HG02973 (cell line): ENCODE data around the gene CDC42BPA.
"Not testable (repeated sequence)": the region's sequence is repeated elsewhere in the genome, so short reads cannot be mapped to it uniquely, and the experiment has no call there.

Source experiments
- ATAC-seq: cut with Tn5 transposase; IDR thresholded peaks from one replicate; pipeline ENCODE4 v1.9.1; 2021; ENCODE audit warnings: moderate library complexity; ENCODE audit not compliant: unreplicated experiment

Gene CDC42BPA

DNA sequence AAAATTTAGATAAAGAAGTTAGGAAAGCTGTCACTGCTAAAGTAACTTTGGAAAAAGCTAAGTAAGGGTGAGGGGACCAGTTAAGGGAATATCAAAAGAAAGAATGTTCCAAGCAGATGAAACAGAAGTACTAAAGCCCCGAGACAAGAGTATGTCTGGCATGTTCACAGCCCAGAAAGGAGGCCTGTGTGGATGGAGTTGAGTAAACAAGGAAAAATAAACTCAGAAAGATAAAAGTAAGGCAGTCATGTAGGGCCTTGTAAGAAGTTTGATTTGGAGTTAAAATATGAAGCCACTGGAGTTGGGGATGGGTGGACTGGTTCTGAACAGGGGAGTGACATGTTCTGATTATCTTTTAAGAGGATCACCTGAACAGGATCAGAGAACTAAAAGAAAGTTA is 177.9 kb downstream of the CDC42BPA start:
- no peak for ATAC-seq

DNA sequence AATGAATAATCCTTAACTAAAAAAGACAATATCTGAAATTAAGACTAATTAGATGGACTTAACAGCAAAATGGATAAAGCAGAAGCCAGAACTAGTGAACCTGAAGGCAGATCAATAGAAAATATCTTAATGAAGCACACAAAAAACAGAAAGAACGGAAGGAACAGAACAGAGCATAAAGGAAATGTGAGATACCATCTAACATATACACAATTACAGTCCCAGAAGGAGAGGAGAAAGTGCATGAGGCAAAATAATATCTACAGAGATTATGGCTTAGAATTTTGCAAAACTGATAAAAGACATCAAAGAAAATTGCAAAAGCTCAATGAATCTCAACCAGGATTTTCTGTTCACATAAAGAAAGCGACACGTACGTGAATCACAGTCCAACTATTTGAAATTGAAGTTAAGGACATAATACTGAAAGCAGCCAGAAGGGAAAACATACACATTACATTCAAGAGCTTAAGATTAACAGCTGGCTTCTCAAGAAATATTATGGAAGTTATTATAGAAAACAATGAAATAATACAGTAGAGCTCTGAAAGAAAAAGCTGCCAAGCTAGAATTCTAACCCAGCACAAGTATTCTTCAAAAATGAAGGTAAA is 182.0 kb downstream of the CDC42BPA start:
- ATAC-seq = no peak

DNA sequence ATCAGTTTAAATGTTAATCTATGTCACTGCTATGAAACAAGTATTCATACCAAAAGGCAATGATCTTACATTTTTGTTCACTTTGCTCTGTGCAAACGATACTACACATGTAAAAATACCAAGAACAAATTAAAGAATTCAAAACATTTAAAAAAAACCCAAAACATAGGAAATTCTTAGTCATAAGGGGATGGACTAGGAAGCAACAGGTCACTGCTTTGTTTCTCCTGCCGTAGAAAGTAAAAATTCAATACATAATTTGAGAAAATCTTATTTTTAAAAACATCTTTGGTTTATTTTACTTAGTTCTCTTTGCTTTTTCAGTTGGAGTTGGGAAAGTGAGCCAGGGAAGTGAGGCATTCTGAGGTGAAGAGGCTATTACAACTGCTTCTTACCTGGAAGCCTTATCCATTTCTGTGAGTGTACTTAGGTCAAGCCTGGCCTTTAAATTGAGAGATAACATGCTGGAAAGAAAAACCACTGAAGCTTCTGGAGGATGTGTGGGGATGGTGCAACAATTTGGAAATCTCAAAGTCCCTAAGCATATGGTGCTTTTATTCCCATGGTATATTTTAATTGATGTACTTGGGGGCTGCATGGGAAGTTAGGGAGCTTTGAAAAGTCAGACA is 183.5 kb downstream of the CDC42BPA start:
- ATAC-seq = no peak

DNA sequence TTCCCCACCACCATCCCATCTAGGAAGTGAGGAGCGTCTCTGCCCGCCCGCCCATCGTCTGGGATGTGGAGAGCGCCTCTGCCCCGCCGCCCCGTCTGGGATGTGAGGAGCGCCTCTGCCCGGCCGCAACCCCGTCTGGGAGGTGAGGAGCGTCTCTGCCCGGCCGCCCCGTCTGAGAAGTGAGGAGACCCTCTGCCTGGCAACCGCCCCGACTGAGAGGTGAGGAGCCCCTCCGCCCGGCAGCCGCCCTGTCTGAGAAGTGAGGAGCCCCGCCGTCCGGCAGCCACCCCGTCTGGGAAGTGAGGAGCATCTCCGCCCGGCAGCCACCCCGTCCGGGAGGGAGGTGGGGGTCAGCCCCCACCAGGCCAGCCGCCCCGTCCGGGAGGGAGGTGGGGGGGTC is 185.6 kb downstream of the CDC42BPA start:
- ATAC-seq = not testable (repeated sequence)

- ATAC-seq = no peak
These were observed 187.1 kb downstream of the CDC42BPA start for GRCh38 chr1:227131193-227131592.

GRCh38 chr1:227127891-227128290 is 190.4 kb downstream of the CDC42BPA start:
- ATAC-seq = no peak

- ATAC-seq = no peak
These were observed 192.3 kb downstream of the CDC42BPA start for GRCh38 chr1:227125929-227126545.

GRCh38 chr1:227124473-227124872 is 193.8 kb downstream of the CDC42BPA start:
- no peak for ATAC-seq

DNA sequence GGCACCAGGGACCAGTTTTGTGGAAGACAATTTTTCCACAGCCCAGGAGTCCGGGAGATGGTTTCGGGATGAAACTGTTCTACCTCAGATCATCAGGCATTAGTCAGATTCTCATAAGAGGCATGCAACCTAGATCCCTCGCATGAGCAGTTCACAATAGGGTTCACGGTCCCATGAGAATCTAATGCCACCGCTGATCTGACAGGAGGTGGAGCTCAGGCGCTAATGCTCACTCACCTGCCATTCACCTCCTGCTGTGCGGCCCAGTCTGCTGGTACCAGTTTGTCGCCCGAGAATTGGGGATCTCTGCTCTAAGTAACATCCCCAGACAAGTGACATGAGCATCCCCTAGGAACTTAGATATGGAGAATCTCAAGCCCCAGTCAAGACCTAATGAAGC is 197.5 kb downstream of the CDC42BPA start:
- no peak for ATAC-seq

DNA sequence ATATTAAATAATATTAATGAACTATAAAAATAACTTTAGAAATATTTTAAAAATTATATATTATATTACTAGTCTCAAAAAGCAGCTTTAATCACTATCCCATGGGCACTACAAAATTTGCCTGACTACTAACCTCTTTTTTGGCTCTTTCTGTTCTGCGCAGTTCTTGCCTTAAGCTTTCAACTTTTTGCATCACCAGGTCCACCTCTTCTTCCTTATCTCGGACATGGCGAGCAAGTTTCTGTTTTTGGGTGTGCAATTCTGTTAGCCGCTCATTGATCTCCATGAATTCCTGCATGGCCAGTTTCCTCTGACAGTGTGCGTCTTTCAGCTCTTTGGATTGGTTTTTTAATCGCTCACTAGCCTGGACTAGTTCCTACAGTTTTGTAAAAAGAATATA is 205.8 kb downstream of the CDC42BPA start:
- ATAC-seq = no peak

DNA sequence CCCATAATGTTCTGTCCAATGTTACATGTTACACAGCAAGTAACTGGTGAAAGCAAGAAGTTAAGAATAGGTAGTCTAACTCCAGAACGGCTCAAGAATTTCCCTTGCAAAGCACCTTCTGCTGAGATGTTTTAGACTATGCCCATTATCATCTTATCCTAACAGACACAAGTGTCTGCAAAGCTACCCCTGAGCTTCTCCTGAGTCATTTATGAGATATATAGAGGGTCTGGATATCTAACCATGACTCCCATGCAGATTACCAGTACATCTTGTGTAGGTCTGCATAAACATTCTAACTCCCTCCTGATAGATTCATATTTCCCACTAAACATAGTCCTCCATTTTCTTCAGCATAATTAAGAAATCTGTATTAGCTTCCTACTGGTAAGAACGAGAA is 206.5 kb downstream of the CDC42BPA start:
- no peak for ATAC-seq

- ATAC-seq = not testable (repeated sequence)
These were observed 213.0 kb downstream of the CDC42BPA start for GRCh38 chr1:227105291-227105690.

GRCh38 chr1:227102056-227102455 is 216.2 kb downstream of the CDC42BPA start:
- ATAC-seq = no peak

DNA sequence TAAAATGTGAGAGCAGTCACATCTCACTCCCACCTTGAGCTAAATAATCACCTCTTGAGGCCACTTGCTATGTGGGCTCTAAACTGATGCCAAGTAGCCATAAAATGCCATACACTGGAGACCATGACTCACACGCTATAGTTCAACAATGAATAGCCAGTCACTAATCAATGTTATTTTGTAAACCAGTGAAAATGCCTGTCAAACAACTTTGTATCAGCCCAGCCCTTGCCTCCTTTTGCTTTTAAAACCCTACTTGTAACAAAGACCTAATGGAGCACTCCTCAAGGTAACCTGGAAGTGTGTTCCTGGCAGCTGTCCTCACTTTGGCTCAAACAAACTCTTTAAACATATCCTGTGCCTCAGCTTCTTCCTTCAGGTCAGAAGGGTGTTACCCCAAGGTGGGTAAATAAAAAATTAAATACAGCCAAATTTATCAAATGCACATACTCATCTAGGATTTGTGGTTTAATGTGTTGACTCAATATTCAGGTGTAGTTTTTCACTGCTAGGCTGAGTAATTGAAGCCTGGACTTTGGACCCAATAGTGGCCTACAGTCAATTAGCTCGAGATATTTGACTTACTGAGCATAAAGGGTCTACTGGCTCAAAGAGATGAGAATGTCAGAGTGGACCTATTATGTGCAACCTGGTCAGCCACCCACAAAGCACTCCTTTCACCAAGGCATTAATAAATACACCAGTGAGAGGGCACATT is 223.9 kb downstream of the CDC42BPA start:
- ATAC-seq = no peak

DNA sequence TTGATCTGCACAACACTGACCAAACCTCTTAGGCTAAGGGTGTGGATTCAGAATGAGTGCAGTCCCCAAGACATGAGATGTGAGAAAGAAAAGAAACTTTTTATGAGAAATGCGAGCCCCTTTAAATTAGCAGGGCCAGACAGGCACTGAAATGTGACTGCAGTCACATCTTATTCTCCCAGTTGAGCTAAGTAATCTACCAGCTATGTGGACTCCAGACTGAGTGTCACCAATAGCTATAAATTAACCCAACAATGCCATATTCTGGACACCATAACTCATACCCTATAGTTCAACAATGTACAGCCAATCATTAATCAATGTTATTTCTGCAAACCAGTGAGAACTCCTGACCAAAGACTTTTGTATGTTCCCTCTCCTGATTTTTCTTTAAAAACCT is 225.0 kb downstream of the CDC42BPA start:
- no peak for ATAC-seq

DNA sequence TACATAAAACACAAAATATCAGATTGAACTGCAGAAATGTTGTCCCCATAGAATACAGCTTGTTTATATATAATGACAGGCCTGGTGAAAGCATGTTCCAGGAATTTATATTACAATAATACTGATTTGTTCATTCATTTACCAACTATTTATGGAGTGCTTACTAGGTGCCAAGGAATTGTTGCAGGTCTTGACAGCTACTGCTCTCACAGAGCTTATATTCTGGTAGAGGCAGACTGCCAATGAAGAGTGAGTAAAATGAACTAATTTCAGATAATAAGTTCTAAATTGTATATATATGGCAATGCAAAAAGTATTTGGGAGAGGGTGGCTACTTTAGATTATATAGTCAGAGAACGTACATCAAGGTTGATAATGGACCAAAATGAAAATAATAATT is 226.2 kb downstream of the CDC42BPA start:
- no peak for ATAC-seq

DNA sequence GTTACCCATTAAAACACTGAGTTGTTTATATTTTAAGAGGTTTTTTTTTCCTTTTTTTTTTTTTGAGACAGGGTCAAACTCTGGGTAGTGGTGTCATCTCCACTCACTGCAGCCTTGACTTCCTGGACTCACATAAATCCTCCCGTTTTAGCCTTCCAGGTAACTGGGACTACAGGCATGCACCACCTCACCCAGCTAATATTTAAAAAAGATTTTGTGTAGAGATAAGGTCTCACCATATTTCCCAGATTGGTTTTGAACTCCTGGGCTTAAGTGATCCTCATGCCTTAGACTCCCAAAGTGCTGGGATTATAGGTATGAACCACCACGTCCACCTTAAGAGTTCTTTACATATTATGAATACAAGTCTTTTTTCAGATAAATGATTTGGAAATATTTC is 231.7 kb downstream of the CDC42BPA start:
- ATAC-seq = no peak

DNA sequence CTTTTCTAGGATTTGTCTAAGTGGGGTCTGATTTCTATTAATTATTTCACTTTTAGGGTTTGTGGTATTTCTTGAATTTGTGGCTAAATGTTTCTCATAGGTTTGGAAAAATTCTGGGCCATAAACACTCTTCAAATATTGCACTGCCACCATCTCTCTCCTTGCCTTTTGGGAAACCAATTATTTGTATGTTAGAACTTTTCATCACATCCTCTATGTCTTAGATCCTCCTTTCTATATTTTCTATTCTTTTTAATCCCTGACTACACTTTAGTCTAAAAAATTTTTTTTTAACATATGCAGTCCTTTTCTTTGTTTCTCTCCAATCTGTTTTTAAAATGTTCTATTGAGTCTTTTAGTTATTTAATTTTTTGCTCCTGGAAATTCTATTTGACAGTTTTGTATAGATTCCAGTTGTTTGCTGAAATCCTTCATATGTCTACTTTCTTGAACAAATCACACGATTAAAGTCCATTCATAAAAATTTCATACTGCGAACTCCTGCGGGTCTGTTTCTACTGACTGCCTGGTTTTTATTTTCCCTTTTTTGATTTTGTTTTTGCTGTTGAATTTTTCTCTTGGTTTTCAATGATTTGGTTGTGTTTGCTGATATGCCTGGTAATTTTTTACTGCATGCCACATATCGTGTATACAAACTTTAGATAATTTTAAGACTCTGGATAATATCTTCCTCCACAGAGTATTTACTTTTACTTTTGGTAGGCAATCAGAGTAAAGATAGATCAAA is 235.1 kb downstream of the CDC42BPA start:
- no peak for ATAC-seq

DNA sequence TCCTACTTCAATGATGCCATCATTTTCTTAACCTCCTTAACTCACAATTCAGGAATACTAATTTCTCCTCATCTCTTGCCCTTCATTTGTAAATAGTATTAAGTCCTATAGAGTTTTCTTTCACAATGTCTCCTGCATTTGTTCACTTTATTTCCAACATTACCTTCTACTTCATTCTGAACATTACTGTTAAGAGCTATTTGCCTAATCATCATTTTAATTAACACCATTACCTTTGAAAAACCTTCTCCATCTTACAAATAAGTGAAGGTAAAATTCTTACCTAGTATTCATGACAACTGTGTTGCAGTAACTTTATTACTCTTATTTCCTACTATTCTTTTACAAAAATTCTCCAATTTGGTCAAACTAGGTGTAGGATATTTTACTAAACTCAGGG is 240.5 kb downstream of the CDC42BPA start:
- no peak for ATAC-seq

DNA sequence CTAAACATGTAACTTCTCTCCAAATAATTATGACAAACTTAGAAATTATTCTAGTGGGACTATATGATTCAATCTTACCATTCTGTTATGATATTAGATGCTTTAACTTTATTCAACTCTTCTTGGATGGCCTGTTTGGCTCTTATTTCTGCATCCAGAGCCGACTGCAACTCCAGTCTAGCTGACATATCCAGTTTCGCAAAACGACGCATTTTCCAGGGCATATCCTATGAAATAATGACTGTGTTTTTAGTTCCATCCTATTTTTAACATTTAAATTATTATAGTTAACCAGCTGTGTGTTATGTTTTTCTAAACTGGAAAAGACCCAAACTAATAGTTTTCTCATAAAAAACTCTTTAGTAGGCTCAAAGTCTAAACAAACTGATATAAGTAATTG is 244.5 kb downstream of the CDC42BPA start:
- no peak for ATAC-seq

DNA sequence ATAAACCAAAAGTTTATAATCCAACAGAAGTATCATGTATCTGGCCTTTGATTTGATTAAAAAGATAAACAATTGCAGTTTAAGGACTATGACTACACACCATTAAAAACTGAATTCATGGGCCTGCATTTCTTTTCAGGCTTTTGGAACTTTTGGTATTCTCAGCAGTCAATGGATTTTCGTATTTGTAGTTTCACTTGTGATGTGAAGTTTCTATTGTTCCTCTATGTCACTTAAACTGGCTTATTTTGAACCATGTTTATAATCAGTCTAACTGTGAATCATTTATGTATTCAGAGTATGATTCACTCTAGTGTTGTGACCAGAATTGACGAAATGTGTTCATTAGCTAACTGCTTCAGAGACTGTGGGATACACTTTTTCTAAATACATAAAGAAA is 245.3 kb downstream of the CDC42BPA start:
- ATAC-seq = no peak
